Measurements from ENCODE around the gene CSNK2A1. TPM values are rescaled to one million over a fixed set of nuclear protein-coding genes. Genes with fewer than 3 reads are reported as not detected.
"Not testable (repeated sequence)": the region's sequence is repeated elsewhere in the genome, so short reads cannot be mapped to it uniquely, and the experiment has no call there.

CSNK2A1 gene
- total RNA-seq, 1 donor from 2014 or later, result 228 TPM

- no peaks in the 10 kb centered on the region for H3K27me3 ChIP-seq (ENCODE audit: control insufficient read depth, insufficient read depth, low read length)
- no peaks in the 10 kb centered on the region for H3K36me3 ChIP-seq (ENCODE audit: control insufficient read depth, insufficient read depth, low read length)
These were observed 27.9 kb downstream of the CSNK2A1 start for GRCh38 chr20:515696-516095.

GRCh38 chr20:513429-513828 is 30.2 kb downstream of the CSNK2A1 start:
- no peaks in the 10 kb centered on the region for H3K27me3 ChIP-seq (ENCODE audit: control insufficient read depth, insufficient read depth, low read length)
- TF ChIP-seq, protein P1, sequence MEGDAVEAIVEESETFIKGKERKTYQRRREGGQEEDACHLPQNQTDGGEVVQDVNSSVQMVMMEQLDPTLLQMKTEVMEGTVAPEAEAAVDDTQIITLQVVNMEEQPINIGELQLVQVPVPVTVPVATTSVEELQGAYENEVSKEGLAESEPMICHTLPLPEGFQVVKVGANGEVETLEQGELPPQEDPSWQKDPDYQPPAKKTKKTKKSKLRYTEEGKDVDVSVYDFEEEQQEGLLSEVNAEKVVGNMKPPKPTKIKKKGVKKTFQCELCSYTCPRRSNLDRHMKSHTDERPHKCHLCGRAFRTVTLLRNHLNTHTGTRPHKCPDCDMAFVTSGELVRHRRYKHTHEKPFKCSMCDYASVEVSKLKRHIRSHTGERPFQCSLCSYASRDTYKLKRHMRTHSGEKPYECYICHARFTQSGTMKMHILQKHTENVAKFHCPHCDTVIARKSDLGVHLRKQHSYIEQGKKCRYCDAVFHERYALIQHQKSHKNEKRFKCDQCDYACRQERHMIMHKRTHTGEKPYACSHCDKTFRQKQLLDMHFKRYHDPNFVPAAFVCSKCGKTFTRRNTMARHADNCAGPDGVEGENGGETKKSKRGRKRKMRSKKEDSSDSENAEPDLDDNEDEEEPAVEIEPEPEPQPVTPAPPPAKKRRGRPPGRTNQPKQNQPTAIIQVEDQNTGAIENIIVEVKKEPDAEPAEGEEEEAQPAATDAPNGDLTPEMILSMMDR (IDR thresholded peaks at IDR 0.05; ENCODE audit: insufficient read depth, low read length, poor library complexity, severe bottlenecking), result no peak
- no peaks in the 10 kb centered on the region for H3K36me3 ChIP-seq (ENCODE audit: control insufficient read depth, insufficient read depth, low read length)

More at GRCh38 chr20:515696-516095, 27.9 kb downstream of the CSNK2A1 start:
- DNase-seq (ENCODE audit: low read depth), result no peak
- TF ChIP-seq, protein P1 (IDR thresholded peaks at IDR 0.05; ENCODE audit: insufficient read depth, low read length, poor library complexity, severe bottlenecking), result no peak
- no peak overlapping the region for H3K4me3 ChIP-seq (ENCODE audit: low read depth, low read length)

GRCh38 chr20:510328-511057 is 33.1 kb downstream of the CSNK2A1 start:
- H3K36me3 ChIP-seq (ENCODE audit: control insufficient read depth, insufficient read depth, low read length); H3K27me3 ChIP-seq (ENCODE audit: control insufficient read depth, insufficient read depth, low read length); H3K4me3 ChIP-seq (ENCODE audit: low read depth, low read length); DNase-seq (ENCODE audit: low read depth): not testable (repeated sequence)

More at GRCh38 chr20:513429-513828, 30.2 kb downstream of the CSNK2A1 start:
- H3K4me3 ChIP-seq (ENCODE audit: low read depth, low read length), result no peak overlapping the region
- no peak for DNase-seq (ENCODE audit: low read depth)

DNA sequence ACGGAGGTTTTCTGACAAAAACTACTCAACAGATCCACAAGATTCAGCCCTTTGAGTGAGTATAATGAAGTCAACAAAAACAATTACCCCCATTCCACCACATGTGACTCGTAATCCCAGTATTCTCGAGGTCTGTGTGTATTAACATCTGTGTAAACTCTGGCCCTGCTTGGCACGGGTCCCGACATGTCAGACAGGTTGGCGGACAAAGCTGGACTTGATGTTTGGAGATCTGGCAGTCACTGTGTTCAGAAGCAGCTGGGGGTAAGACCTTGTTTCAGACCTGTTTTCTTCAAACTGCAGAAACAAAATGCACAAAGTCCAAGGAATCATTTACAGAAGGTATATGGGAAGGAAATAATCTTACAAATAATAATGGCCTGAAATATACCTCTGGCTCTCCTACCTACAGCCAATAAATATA is 35.2 kb downstream of the CSNK2A1 start:
- DNase-seq (ENCODE audit: low read depth); H3K36me3 ChIP-seq (ENCODE audit: control insufficient read depth, insufficient read depth, low read length); H3K4me3 ChIP-seq (ENCODE audit: low read depth, low read length); H3K27me3 ChIP-seq (ENCODE audit: control insufficient read depth, insufficient read depth, low read length): not testable (repeated sequence)

DNA sequence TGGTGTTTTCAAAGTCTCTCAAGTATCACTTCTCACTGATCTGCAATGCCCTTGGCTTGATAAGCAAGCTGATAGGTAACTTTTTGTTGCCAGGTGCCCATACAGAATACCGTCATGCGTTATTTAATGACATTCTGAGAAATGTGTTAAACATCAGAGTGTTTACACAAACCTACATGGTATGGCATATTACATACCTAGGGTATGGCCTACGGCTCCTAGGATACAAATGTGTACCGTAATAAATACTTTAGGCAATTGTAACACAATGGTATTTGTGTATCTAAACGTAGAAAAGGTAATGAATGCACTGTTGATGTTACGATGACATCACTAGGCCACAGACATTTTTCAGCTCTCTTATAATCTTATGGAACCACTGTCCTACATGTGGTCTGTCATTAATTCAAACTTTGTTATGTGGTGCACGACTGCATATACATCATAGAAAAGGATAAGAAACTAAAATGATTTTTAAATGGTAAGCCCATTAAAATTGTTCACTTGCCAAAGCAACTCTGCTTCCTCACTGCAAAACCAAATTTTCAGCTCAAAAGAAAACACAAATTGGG is 35.7 kb downstream of the CSNK2A1 start:
- TF ChIP-seq, protein P1 (IDR thresholded peaks at IDR 0.05; ENCODE audit: insufficient read depth, low read length, poor library complexity, severe bottlenecking), result no peak
- Histone ChIP-seq H3K36me3 (ENCODE audit: control insufficient read depth, insufficient read depth, low read length) (peaks cover 2% of the 10 kb centered on the region), H3K27me3 (ENCODE audit: control insufficient read depth, insufficient read depth, low read length) (no peaks in the 10 kb centered on the region), H3K4me3 (ENCODE audit: low read depth, low read length) (no peak overlapping the region)
- DNase-seq (ENCODE audit: low read depth), result no peak

- Histone ChIP-seq H3K27me3 (ENCODE audit: control insufficient read depth, insufficient read depth, low read length) (no peaks in the 10 kb centered on the region), H3K36me3 (ENCODE audit: control insufficient read depth, insufficient read depth, low read length) (peaks cover 2% of the 10 kb centered on the region), H3K4me3 (ENCODE audit: low read depth, low read length) (no peak overlapping the region)
- no peak for DNase-seq (ENCODE audit: low read depth)
- TF ChIP-seq, protein P1 (IDR thresholded peaks at IDR 0.05; ENCODE audit: insufficient read depth, low read length, poor library complexity, severe bottlenecking), result no peak
These were observed 36.4 kb downstream of the CSNK2A1 start for GRCh38 chr20:507006-507758.

Measured in kidney epithelial cell (primary cell).